B cell (primary cell): ENCODE data around the gene GNAL. TPM values are rescaled to one million over a fixed set of nuclear protein-coding genes. Genes with fewer than 3 reads are reported as not detected.

Experiments used
- ATAC-seq: fragments of 200-7000 bp; cut with Tn5 transposase; one replicate; pipeline ENCODE4 v1.10.0; 2021; ENCODE audit warnings: low read depth, mild to moderate bottlenecking, moderate number of reproducible peaks, moderate library complexity
- CTCF ChIA-PET: fragments of 350-600 bp; sonication (Branson Sonifier 250); formaldehyde crosslinking; loops from one replicate; lab custom pipeline; 2021; ENCODE audit warnings: antibody characterized with exemption, inconsistent platforms; lab: Charles Lee
- POLR2A ChIA-PET: fragments of 350-600 bp; sonication (Branson Sonifier 250); formaldehyde crosslinking; loops from one replicate; lab custom pipeline; 2021; ENCODE audit warnings: antibody characterized with exemption; lab: Charles Lee
- DNase-seq: peaks from one replicate; pipeline ENCODE4 v3.0.0; 2013
- H2AFZ ChIP-seq: 2 replicates; pipeline ENCODE4 v1.6.1; 2012; ENCODE audit warnings: mild to moderate bottlenecking, low read depth, low read length; ENCODE audit not compliant: insufficient read depth, poor library complexity, severe bottlenecking
- H3K27ac ChIP-seq, 2 donors: 1 replicate in 1 of 2; 2 replicates in 1 of 2; pipeline ENCODE4 v1.5.1; 2012 to 2013; ENCODE audit warnings: low read length in 2 of 2, mild to moderate bottlenecking in 2 of 2, moderate library complexity in 1 of 2
- H3K27me3 ChIP-seq, 4 experiments: fragments of 200-600 bp in 1 of 4; sonication (generic) in 1 of 4; replicated peaks in 1 of 4; 1 replicate in 2 of 4; 2 replicates in 2 of 4; pipeline versions ENCODE4 v1.6.1 to v1.7.0; 2013 to 2016; ENCODE audit warnings: low read length in 3 of 4, mild to moderate bottlenecking in 2 of 4, mixed read lengths in 1 of 4, moderate library complexity in 1 of 4; ENCODE audit not compliant: insufficient read depth in 4 of 4, control insufficient read depth in 3 of 4; ENCODE audit errors: control extremely low read depth in 1 of 4
- H3K36me3 ChIP-seq, 2 experiments: replicated peaks in 1 of 2; 1 replicate in 1 of 2; 2 replicates in 1 of 2; pipeline versions ENCODE4 v1.6.1 to v1.7.1; 2013; ENCODE audit warnings: low read length in 1 of 2; ENCODE audit not compliant: insufficient read depth in 2 of 2, control insufficient read depth in 1 of 2; ENCODE audit errors: control extremely low read depth in 1 of 2, extremely low read depth in 1 of 2
- H3K4me1 ChIP-seq, 2 donors: fragments of 200-600 bp in 1 of 2; sonication (generic) in 1 of 2; 1 replicate in 1 of 2; 2 replicates in 1 of 2; pipeline versions ENCODE4 v1.5.1 to v1.6.1; 2013 to 2017; ENCODE audit warnings: low read length in 2 of 2; ENCODE audit not compliant: control insufficient read depth in 2 of 2, insufficient read depth in 2 of 2
- H3K4me2 ChIP-seq: replicated peaks from 2 replicates; pipeline ENCODE3; 2012; ENCODE audit warnings: mild to moderate bottlenecking, low read depth, low read length; ENCODE audit not compliant: poor library complexity, severe bottlenecking
- H3K4me3 ChIP-seq, 5 experiments: fragments of 200-600 bp in 1 of 5; sonication (generic) in 1 of 5; 1 replicate in 3 of 5; 2 replicates in 2 of 5; pipeline versions ENCODE4 v1.5.1 to v1.7.0; 2011 to 2016; ENCODE audit warnings: low read length in 4 of 5, mild to moderate bottlenecking in 4 of 5, low read depth in 2 of 5, control low read depth in 1 of 5, moderate library complexity in 1 of 5; ENCODE audit not compliant: insufficient read depth in 1 of 5; ENCODE audit errors: control extremely low read depth in 1 of 5, extremely low read depth in 1 of 5
- H3K79me2 ChIP-seq: fragments of 200-600 bp; sonication (generic); one replicate; pipeline ENCODE4 v1.6.0; 2016; ENCODE audit warnings: low read length; ENCODE audit not compliant: control insufficient read depth, insufficient read depth
- H3K9ac ChIP-seq: fragments of 200-600 bp; sonication (generic); 2 replicates; pipeline ENCODE4 v1.6.1; 2017; ENCODE audit warnings: mild to moderate bottlenecking, low read length, moderate library complexity
- H3K9me3 ChIP-seq, 3 donors: one replicate each; pipeline versions ENCODE4 v1.6.1 to v1.7.1; 2013; ENCODE audit warnings: low read length in 2 of 3; ENCODE audit not compliant: control insufficient read depth in 2 of 3, insufficient read depth in 1 of 3; ENCODE audit errors: control extremely low read depth in 1 of 3
- H4K20me1 ChIP-seq: 2 replicates; pipeline ENCODE4 v1.6.0; 2012; ENCODE audit warnings: mild to moderate bottlenecking, low read length; ENCODE audit not compliant: insufficient read depth, control insufficient read depth, poor library complexity, severe bottlenecking
- H3K27ac Mint-ChIP-seq: one replicate; pipeline ENCODE4 v1.8.0; 2021; ENCODE audit warnings: mixed read lengths
- H3K27me3 Mint-ChIP-seq: one replicate; pipeline ENCODE4 v1.8.0; 2021; ENCODE audit warnings: mixed read lengths
- H3K4me1 Mint-ChIP-seq: one replicate; pipeline ENCODE4 v1.8.0; 2021; ENCODE audit warnings: mixed read lengths
- H3K4me3 Mint-ChIP-seq: one replicate; pipeline ENCODE4 v1.8.0; 2021; ENCODE audit warnings: mixed read lengths
- H3K9me3 Mint-ChIP-seq: one replicate; pipeline ENCODE4 v1.8.0; 2022; ENCODE audit warnings: mixed read lengths; ENCODE audit not compliant: insufficient read depth
- CTCF ChIP-seq: fragments of 200-600 bp; IDR thresholded peaks from one replicate; pipeline ENCODE4 v1.8.0; 2022; ENCODE audit warnings: antibody characterized with exemption, mild to moderate bottlenecking
- EZH2 ChIP-seq: IDR thresholded peaks from 2 replicates; pipeline ENCODE4 v1.6.1; 2012; ENCODE audit warnings: borderline replicate concordance, low read depth, mild to moderate bottlenecking, moderate library complexity, low read length; ENCODE audit not compliant: insufficient read depth, poor library complexity, severe bottlenecking
- WGBS: methylation state at CpG from one replicate; pipeline ENCODE4 v1.1.5; 2013; ENCODE audit warnings: missing lambda C conversion rate; ENCODE audit not compliant: insufficient coverage; 5-methylcytosine and 5-hydroxymethylcytosine counted together
- intact Hi-C: fragments of 100-400 bp; cut with micrococcal nuclease; formaldehyde crosslinking; loops from one replicate; pipeline ENCODE4 v1.10.0; 2022
- polyA plus RNA-seq: library from polyadenylated mRNA; depleted of rRNA; stranded (reverse); fragments of >200 nt; gene quantifications from 2 replicates; pipeline ENCODE4 v1.2.3, GENCODE V29; 2012
- total RNA-seq, 2 donors: library from RNA; stranded (reverse); fragments of 120-200 nt in 1 of 2; gene quantifications; 1 replicate in 1 of 2; 2 replicates in 1 of 2; pipeline versions ENCODE4 v1.2.3 to v1.2.4, GENCODE V29; 2013 to 2022

The GNAL gene
- total and polyA plus RNA-seq, 2 donors (not counting 1 experiment from before 2014, with no cell fraction given), result 0.01 to 0.12 TPM

GRCh38 chr18:11653521-11653920 lies 35.5 kb upstream of the GNAL start:
- Histone ChIP-seq H3K9me3 (no peaks in the 10 kb centered on the region), H3K27me3 (peaks cover 0 to 16% (median 2%) of the 10 kb centered on the region in 4 experiments), H3K36me3 (no peaks in the 10 kb centered on the region), H4K20me1 (no peaks in the 10 kb centered on the region), H2AFZ (no peak overlapping the region), H3K79me2 (no peaks in the 10 kb centered on the region), H3K27ac (no peak overlapping the region), H3K4me2 (no peak overlapping the region), H3K4me3 (no peak overlapping the region), H3K9ac (no peak overlapping the region), H3K4me1 (peaks cover 0 to 3% of the 10 kb centered on the region in 2 donors)
- peaks cover 4% of the 10 kb centered on the region for H3K4me1 Mint-ChIP-seq
- no peak overlapping the region for H3K27ac Mint-ChIP-seq
- intact Hi-C loops, result no loop called here
- ATAC-seq (no peak), DNase-seq (no peak)
- ChIA-PET POLR2A (no interaction called here), CTCF (no interaction called here)
- no peak for TF ChIP-seq CTCF
- no peak for TF ChIP-seq EZH2
- H3K4me3 Mint-ChIP-seq, result no peak overlapping the region
- peaks cover 4% of the 10 kb centered on the region for H3K9me3 Mint-ChIP-seq
- peaks cover 44% of the 10 kb centered on the region for H3K27me3 Mint-ChIP-seq
- 89% methylated on average over 8 of the region's 10 CpGs for WGBS

GRCh38 chr18:11654736-11655605 lies 34.1 kb upstream of the GNAL start:
- Histone ChIP-seq H3K9me3 (no peaks in the 10 kb centered on the region), H3K9ac (no peak overlapping the region), H3K4me3 (no peak overlapping the region), H3K4me1 (peaks cover 0 to 3% of the 10 kb centered on the region in 2 donors), H3K27me3 (peaks cover 0 to 16% (median 2%) of the 10 kb centered on the region in 4 experiments), H3K36me3 (no peaks in the 10 kb centered on the region), H4K20me1 (no peaks in the 10 kb centered on the region), H3K79me2 (no peaks in the 10 kb centered on the region), H2AFZ (peak overlapping the region; percentile 33), H3K27ac (no peak overlapping the region), H3K4me2 (peak overlapping the region; percentile 9)
- ChIA-PET CTCF (interaction anchor here (0.7 to 3.4 kb wide), 10 partner anchors 11 to 581 kb away, joined by 3 to 31 read pairs (median 4); no protein-coding TSS in a partner anchor), POLR2A (no interaction called here)
- H3K4me3 Mint-ChIP-seq, result no peak overlapping the region
- DNase-seq, result peak; percentile 44
- TF ChIP-seq CTCF (peak; percentile 62), EZH2 (no peak)
- WGBS, result 54% methylated on average over 22 of the region's 32 CpGs
- no peak overlapping the region for H3K27ac Mint-ChIP-seq
- peaks cover 4% of the 10 kb centered on the region for H3K4me1 Mint-ChIP-seq
- H3K9me3 Mint-ChIP-seq, result peaks cover under 1% of the 10 kb centered on the region
- ATAC-seq, result no peak
- peaks cover 52% of the 10 kb centered on the region for H3K27me3 Mint-ChIP-seq
- intact Hi-C loops, result loop anchor here (2.0 kb wide), 1 partner anchor 582 kb away; no protein-coding TSS in a partner anchor
